Cardiac fibroblast (primary cell): Measurements from ENCODE around the gene USF3.
"Not testable (repeated sequence)": the region's sequence is repeated elsewhere in the genome, so short reads cannot be mapped to it uniquely, and the experiment has no call there.

Experiments
- DNase-seq, 2 donors: peaks; one replicate each; pipeline versions ENCODE4 v3.0.0 to v3.0.0-alpha.2; 2010; ENCODE audit warnings: low read depth in 2 of 2
- H3K4me3 ChIP-seq, 2 donors: replicated peaks in 1 of 2; 1 replicate in 1 of 2; 2 replicates in 1 of 2; pipeline ENCODE4 v1.5.1; 2011; ENCODE audit warnings: low read depth in 2 of 2, low read length in 2 of 2, mild to moderate bottlenecking in 2 of 2, moderate library complexity in 1 of 2
- CTCF ChIP-seq: IDR thresholded peaks from one replicate; pipeline ENCODE4 v1.5.1; 2011; ENCODE audit warnings: low read depth, mild to moderate bottlenecking, low read length, inconsistent platforms

USF3 gene

GRCh38 chr3:113638910-113639309, 57.5 kb downstream of the USF3 start:
- DNase-seq = no peak
- no peak for TF ChIP-seq CTCF
- H3K4me3 ChIP-seq = no peak overlapping the region

GRCh38 chr3:113637756-113638155, 58.7 kb downstream of the USF3 start:
- DNase-seq = no peak
- no peak for TF ChIP-seq CTCF
- H3K4me3 ChIP-seq = no peak overlapping the region

GRCh38 chr3:113636034-113636433, 60.4 kb downstream of the USF3 start:
- DNase-seq, H3K4me3 ChIP-seq: not testable (repeated sequence)

- no peak for TF ChIP-seq CTCF
- DNase-seq = no peak
- no peak overlapping the region for H3K4me3 ChIP-seq
These were observed 61.5 kb downstream of the USF3 start for GRCh38 chr3:113634782-113635474.

- TF ChIP-seq CTCF = no peak
- H3K4me3 ChIP-seq = no peak overlapping the region
- no peak for DNase-seq
These were observed 64.9 kb downstream of the USF3 start for GRCh38 chr3:113631573-113631972.

GRCh38 chr3:113630956-113631542, 65.4 kb downstream of the USF3 start:
- H3K4me3 ChIP-seq = no peak overlapping the region
- no peak for TF ChIP-seq CTCF
- no peak for DNase-seq

- DNase-seq = no peak
- no peak overlapping the region for H3K4me3 ChIP-seq
- no peak for TF ChIP-seq CTCF
These were observed 66.6 kb downstream of the USF3 start for GRCh38 chr3:113629584-113630421.
